Ovary (tissue), 3 donors: ENCODE measurements around the gene TMEM123.

Experiments
- CTCF ChIP-seq, 3 donors: fragments of 450-650 bp in 2 of 3; fragments of 200-600 bp in 1 of 3; IDR thresholded peaks; one replicate each; pipeline versions ENCODE4 v1.5.1 to v1.8.0; 2016 to 2022; ENCODE audit warnings: antibody characterized with exemption in 3 of 3, mild to moderate bottlenecking in 1 of 3
- EP300 ChIP-seq: sonication (generic); formaldehyde crosslinking; IDR thresholded peaks from one replicate; pipeline ENCODE4 v1.6.1; 2017; ENCODE audit warnings: antibody characterized with exemption
- POLR2A ChIP-seq: fragments of 450-650 bp; IDR thresholded peaks from one replicate; pipeline ENCODE4 v1.6.1; 2017; ENCODE audit warnings: antibody characterized with exemption, mild to moderate bottlenecking, moderate library complexity
- donor health status: DM: no; HTN: no; CAD: no.

- no peak for TF ChIP-seq CTCF (IDR thresholded peaks at IDR 0.05)
- no peak for TF ChIP-seq EP300
- TF ChIP-seq POLR2A: no peak
These were observed 12.4 kb upstream of the TMEM123 start for GRCh38 chr11:102464859-102465500.
